Right atrium auricular region (tissue), 2 donors: ENCODE data around the gene EGFL7. TPM values are rescaled to one million over a fixed set of nuclear protein-coding genes. Genes with fewer than 3 reads are reported as not detected.

Experiments used
- DNase-seq: peaks from one replicate; pipeline ENCODE4 v3.0.0-alpha.2; 2019; ENCODE audit warnings: low spot score
- H3K27ac ChIP-seq, 2 donors: fragments of 200-600 bp; sonication (generic); 1 replicate in 1 of 2; 2 replicates in 1 of 2; pipeline ENCODE4 v1.5.1; 2016 to 2019
- H3K27me3 ChIP-seq, 2 donors: fragments of 200-600 bp; sonication (generic); one replicate each; pipeline versions ENCODE4 v1.5.1 to v1.6.0; 2017 to 2019
- H3K36me3 ChIP-seq: fragments of 200-600 bp; sonication (generic); one replicate; pipeline ENCODE4 v1.5.1; 2016
- H3K4me1 ChIP-seq, 2 donors: fragments of 200-600 bp; sonication (generic); one replicate each; pipeline versions ENCODE4 v1.5.1 to v1.6.0; 2017 to 2019
- H3K4me3 ChIP-seq, 2 donors: fragments of 200-600 bp; sonication (generic); 1 replicate in 1 of 2; 2 replicates in 1 of 2; pipeline ENCODE4 v1.5.1; 2017 to 2019; ENCODE audit warnings: mild to moderate bottlenecking in 1 of 2, moderate library complexity in 1 of 2
- H3K9me3 ChIP-seq, 2 donors: fragments of 200-600 bp; sonication (generic); one replicate each; pipeline ENCODE4 v1.5.1; 2019
- total RNA-seq, 2 donors: library from RNA; depleted of rRNA; stranded (reverse); fragments of >200 nt; gene quantifications; one replicate each; pipeline ENCODE4 v1.1.0, GENCODE V29; 2016
- TF ChIP-seq, protein P1 (sequence below), 2 donors: fragments of 200-600 bp; sonication (generic); IDR thresholded peaks; one replicate each; pipeline ENCODE4 v1.5.1; 2019; ENCODE audit warnings: antibody characterized with exemption in 2 of 2

Gene EGFL7
- total RNA-seq, 2 donors from 2014 or later = 114 to 120 TPM

DNA sequence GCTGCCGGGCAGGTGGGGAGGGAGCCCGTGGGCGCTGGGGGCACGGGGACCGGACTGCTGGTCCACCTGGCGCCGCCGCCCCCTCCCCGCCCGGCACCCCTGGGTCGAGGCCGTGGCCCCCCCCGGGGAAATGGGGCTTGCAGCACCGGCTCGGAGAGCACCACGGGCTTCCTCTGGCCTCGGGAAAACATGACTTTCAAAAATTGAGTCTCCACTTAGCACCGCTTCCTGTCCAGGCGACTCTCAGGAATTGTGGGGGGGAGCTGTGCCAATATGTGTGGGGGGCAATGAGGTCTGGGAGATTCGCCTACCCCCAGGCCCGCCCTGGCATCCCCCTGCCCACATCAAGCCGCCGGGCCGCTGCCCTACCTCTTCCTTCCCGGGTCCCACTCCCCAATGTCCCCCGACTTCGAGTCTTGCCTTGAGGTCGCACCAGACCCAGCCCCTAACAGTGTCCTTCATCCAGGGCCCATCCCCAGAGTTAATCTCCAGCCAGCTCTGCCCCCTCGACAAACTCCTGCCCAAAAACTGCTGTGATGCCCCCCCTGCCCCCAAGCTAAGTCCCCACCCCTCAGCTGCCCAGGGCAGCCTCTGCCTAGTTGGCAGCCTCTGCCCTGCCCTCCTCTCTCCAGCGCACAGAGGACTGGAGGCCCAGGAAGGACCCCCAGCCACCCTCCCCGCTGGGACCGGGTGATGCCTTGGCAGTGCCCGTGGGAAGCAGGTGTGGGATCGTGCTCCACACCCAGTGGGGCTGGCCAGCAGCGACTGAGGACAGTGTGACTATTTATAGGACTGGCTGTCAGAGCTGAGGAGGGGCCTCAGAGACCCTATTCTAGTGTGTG is 3.9 kb downstream of the EGFL7 start:
- no peaks in the 10 kb centered on the region for H3K9me3 ChIP-seq
- H3K27ac ChIP-seq = peak overlapping the region; percentile 47 to 76
- no peaks in the 10 kb centered on the region for H3K27me3 ChIP-seq
- H3K36me3 ChIP-seq = peaks cover 49% of the 10 kb centered on the region
- DNase-seq = no peak
- TF ChIP-seq, protein P1, sequence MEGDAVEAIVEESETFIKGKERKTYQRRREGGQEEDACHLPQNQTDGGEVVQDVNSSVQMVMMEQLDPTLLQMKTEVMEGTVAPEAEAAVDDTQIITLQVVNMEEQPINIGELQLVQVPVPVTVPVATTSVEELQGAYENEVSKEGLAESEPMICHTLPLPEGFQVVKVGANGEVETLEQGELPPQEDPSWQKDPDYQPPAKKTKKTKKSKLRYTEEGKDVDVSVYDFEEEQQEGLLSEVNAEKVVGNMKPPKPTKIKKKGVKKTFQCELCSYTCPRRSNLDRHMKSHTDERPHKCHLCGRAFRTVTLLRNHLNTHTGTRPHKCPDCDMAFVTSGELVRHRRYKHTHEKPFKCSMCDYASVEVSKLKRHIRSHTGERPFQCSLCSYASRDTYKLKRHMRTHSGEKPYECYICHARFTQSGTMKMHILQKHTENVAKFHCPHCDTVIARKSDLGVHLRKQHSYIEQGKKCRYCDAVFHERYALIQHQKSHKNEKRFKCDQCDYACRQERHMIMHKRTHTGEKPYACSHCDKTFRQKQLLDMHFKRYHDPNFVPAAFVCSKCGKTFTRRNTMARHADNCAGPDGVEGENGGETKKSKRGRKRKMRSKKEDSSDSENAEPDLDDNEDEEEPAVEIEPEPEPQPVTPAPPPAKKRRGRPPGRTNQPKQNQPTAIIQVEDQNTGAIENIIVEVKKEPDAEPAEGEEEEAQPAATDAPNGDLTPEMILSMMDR (IDR thresholded peaks at IDR 0.05) = no peak
- peaks cover 0 to 26% of the 10 kb centered on the region in 2 donors for H3K4me1 ChIP-seq
- peak overlapping the region; percentile 48 to 66 for H3K4me3 ChIP-seq

DNA sequence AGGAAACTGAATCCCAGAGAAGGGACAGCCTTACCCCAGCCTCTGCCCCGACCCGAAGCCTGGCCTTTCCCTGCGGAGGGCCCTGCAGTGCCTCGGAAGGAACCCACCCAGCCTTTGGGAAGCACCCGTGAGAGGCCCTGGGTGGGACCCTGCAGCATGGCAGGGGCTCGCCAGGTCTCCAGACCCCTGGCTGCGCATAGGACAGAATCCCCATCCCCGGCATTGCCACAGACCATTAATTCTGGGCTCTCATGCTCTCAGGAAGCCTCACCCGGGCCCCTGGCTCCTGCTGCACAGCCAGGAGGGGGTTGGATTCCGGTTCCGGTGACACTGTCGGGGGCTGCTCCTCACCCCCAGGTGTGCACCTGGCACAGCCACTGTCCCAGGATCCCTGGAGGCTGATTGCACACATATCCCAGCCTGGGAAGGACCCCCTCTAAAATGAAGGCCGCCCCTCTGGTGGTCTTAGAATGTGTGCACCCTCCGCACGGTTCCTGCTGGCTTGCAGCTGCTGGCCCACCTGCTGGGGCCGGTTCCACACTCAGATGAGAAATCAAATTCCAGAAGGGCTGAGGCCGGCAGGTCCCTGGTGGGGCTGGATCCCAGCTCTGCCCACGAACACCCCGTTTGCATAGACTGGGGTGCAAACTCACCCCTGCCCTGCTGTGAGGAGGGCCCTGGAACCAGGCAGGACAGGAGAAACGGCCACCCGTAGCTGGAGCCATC is 4.7 kb downstream of the EGFL7 start:
- DNase-seq = no peak
- TF ChIP-seq, protein P1 (IDR thresholded peaks at IDR 0.05) = no peak
- peaks cover 50% of the 10 kb centered on the region for H3K36me3 ChIP-seq
- H3K9me3 ChIP-seq = no peaks in the 10 kb centered on the region
- H3K4me3 ChIP-seq = peak overlapping the region; percentile 48 to 66
- peaks cover 0 to 34% of the 10 kb centered on the region in 2 donors for H3K4me1 ChIP-seq
- H3K27me3 ChIP-seq = no peaks in the 10 kb centered on the region
- peak overlapping the region; percentile 47 to 76 for H3K27ac ChIP-seq

DNA sequence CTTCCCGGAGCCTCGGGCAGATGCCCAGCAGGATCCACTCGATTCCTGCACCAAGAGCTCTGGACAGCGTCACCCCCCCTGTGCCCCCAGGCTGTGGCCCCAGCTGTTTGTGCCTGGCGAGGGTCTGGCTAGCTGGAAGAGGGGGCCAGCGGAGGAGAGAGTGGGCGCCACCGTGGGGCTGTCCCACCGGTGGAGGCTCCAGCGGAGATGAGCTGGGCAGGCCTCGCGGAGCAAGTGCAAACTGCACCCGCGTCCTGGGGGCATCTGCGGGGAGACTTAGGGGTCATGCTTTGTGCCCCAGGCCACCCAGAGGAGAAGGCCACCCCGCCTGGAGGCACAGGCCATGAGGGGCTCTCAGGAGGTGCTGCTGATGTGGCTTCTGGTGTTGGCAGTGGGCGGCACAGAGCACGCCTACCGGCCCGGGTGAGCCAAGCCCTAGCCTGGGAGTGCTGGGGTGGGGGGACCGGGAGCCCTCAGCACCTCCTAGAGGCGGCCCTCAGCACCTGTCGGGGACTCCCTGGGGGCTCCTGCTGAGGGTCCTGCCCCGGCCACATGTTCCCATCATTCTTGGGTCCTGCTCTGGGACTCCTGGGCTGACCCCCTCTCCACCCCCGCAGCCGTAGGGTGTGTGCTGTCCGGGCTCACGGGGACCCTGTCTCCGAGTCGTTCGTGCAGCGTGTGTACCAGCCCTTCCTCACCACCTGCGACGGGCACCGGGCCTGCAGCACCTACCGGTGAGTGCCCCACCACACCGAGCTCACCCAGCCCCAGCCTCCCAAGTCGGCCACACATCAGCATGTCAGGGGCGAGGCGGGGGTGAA is 5.4 kb downstream of the EGFL7 start:
- Histone ChIP-seq H3K27me3 (no peaks in the 10 kb centered on the region), H3K27ac (peak overlapping the region; percentile 13 to 76)
- no peak for DNase-seq

DNA sequence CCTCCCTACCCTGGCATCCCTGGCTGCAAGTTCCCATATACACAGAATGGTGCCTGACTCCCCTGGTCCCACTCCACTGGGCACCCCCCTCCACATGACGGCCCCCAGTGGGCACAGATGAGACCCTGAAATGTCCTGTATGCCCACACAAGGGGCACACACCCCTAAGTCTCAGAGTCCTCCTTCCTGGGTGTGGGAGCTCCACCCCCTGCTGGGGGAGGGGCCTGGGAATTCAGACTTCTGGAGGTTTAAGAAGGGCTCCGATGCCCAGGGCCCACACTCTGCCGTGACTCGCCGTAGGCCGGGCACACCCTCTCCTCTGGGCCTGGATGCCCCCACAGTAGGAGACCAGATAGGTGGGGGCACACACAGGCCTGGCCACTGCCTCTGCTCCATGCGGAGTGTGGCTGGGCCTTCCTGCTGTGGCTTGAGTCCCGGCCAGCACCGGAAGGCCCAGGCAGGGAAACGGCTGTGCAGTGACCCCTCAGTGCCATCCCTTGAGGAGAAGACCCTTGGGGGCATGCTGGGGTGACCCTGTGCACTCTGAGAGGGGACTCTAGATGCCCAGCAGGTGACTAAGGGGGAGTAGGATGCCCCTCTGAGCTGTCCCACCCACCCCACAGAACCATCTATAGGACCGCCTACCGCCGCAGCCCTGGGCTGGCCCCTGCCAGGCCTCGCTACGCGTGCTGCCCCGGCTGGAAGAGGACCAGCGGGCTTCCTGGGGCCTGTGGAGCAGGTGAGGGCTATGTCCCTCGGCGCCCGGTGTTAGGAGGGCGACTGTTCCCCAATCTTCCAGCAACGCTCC is 6.5 kb downstream of the EGFL7 start:
- Histone ChIP-seq H3K27me3 (no peaks in the 10 kb centered on the region), H3K27ac (peak overlapping the region; percentile 16 to 76), H3K9me3 (no peaks in the 10 kb centered on the region), H3K4me3 (peak overlapping the region; percentile 48 to 66), H3K36me3 (peaks cover 58% of the 10 kb centered on the region), H3K4me1 (peaks cover 0 to 41% of the 10 kb centered on the region in 2 donors)
- DNase-seq = no peak
- TF ChIP-seq, protein P1 (IDR thresholded peaks at IDR 0.05) = no peak

More for the DNA sequence above, 5.4 kb downstream of the EGFL7 start:
- Histone ChIP-seq H3K4me1 (peaks cover 0 to 41% of the 10 kb centered on the region in 2 donors), H3K9me3 (no peaks in the 10 kb centered on the region), H3K36me3 (peaks cover 58% of the 10 kb centered on the region), H3K4me3 (peak overlapping the region; percentile 48 to 66)
- TF ChIP-seq, protein P1 (IDR thresholded peaks at IDR 0.05) = no peak
